SK-N-SH (cell line): ENCODE measurements around the gene RPL18. TPM values are rescaled to one million over a fixed set of nuclear protein-coding genes. Genes with fewer than 3 reads are reported as not detected.

Experiments
- CTCF ChIA-PET: fragments of 300-600, 350-600 bp; formaldehyde crosslinking; extraction: SDS; loops from one replicate; lab custom pipeline; 2021; lab: Yijun Ruan, JAX
- POLR2A ChIA-PET: fragments of 350-600 bp; sonication (Branson Sonifier 250); formaldehyde crosslinking; extraction: SDS; loops from one replicate; lab custom pipeline; 2020; ENCODE audit warnings: antibody characterized with exemption, inconsistent platforms; lab: Yijun Ruan, JAX
- DNase-seq: peaks from one replicate; pipeline ENCODE4 v3.0.0; 2012
- H2AFZ ChIP-seq: fragments of 200-600 bp; sonication (generic); 2 replicates; pipeline ENCODE4 v1.8.1; 2016; ENCODE audit warnings: antibody characterized with exemption, mild to moderate bottlenecking, low read depth
- H3F3A ChIP-seq: fragments of 200-600 bp; sonication (generic); replicated peaks from 2 replicates; pipeline ENCODE3; 2016; ENCODE audit warnings: antibody characterized with exemption, mild to moderate bottlenecking; ENCODE audit not compliant: insufficient read depth
- H3K27ac ChIP-seq, 2 experiments: fragments of 200-500 bp in 1 of 2; fragments of 200-600 bp in 1 of 2; sonication (Bioruptor generic) in 1 of 2; sonication (generic), shearing (Covaris generic) in 1 of 2; 2 replicates each; pipeline versions ENCODE4 v1.5.1 to v1.6.1; 2014 to 2016; ENCODE audit warnings: low read depth in 2 of 2, inconsistent platforms in 1 of 2, low read length in 1 of 2, mild to moderate bottlenecking in 1 of 2, mixed read lengths in 1 of 2
- H3K27me3 ChIP-seq: fragments of 200-600 bp; sonication (generic), shearing (Covaris generic); 2 replicates; pipeline ENCODE4 v1.6.1; 2016; ENCODE audit warnings: mixed run types; ENCODE audit not compliant: insufficient read depth
- H3K36me3 ChIP-seq, 2 experiments: fragments of 200-500 bp in 1 of 2; fragments of 200-600 bp in 1 of 2; sonication (Bioruptor generic) in 1 of 2; sonication (generic) in 1 of 2; replicated peaks in 1 of 2; 2 replicates each; pipeline versions ENCODE3 to v1.5.1; 2014 to 2016; ENCODE audit warnings: low read length in 1 of 2, mild to moderate bottlenecking in 1 of 2; ENCODE audit not compliant: insufficient read depth in 2 of 2, control insufficient read depth in 1 of 2
- H3K4me1 ChIP-seq, 2 experiments: fragments of 200-500 bp in 1 of 2; fragments of 200-600 bp in 1 of 2; sonication (Bioruptor generic) in 1 of 2; sonication (generic), shearing (Covaris generic) in 1 of 2; 2 replicates each; pipeline versions ENCODE4 v1.5.1 to v1.6.1; 2014 to 2016; ENCODE audit warnings: low read depth in 1 of 2, low read length in 1 of 2, mixed run types in 1 of 2; ENCODE audit not compliant: insufficient read depth in 2 of 2, control insufficient read depth in 1 of 2
- H3K4me2 ChIP-seq: fragments of 200-600 bp; sonication (generic), shearing (Covaris generic); 2 replicates; pipeline ENCODE4 v1.6.1; 2017; ENCODE audit warnings: mixed run types
- H3K4me3 ChIP-seq, 2 experiments: fragments of 200-500 bp in 1 of 2; fragments of 200-600 bp in 1 of 2; sonication (Bioruptor generic) in 1 of 2; sonication (generic), shearing (Covaris generic) in 1 of 2; 2 replicates each; pipeline versions ENCODE4 v1.5.1 to v1.8.1; 2014 to 2016; ENCODE audit warnings: low read depth in 2 of 2, inconsistent platforms in 1 of 2, low read length in 1 of 2, mild to moderate bottlenecking in 1 of 2, mixed read lengths in 1 of 2, moderate library complexity in 1 of 2
- H3K79me2 ChIP-seq: fragments of 200-600 bp; sonication (generic); 2 replicates; pipeline ENCODE4 v1.8.1; 2017; ENCODE audit warnings: mild to moderate bottlenecking; ENCODE audit not compliant: insufficient read depth
- H3K9ac ChIP-seq: fragments of 200-600 bp; sonication (generic); 2 replicates; pipeline ENCODE4 v1.6.1; 2017; ENCODE audit warnings: mixed run types
- H3K9me2 ChIP-seq: fragments of 200-600 bp; sonication (generic); 2 replicates; pipeline ENCODE4 v1.6.1; 2017; ENCODE audit warnings: mixed run types
- H3K9me3 ChIP-seq: fragments of 200-600 bp; sonication (generic); 2 replicates; pipeline ENCODE4 v1.6.1; 2017; ENCODE audit warnings: mixed run types, mild to moderate bottlenecking, moderate library complexity
- H4K20me1 ChIP-seq: fragments of 200-600 bp; sonication (generic); 2 replicates; pipeline ENCODE4 v1.6.1; 2017; ENCODE audit warnings: mild to moderate bottlenecking, mixed run types; ENCODE audit not compliant: insufficient read depth
- CHD2 ChIP-seq: fragments of 150-350 bp; IDR thresholded peaks from 2 replicates; pipeline ENCODE4 v1.6.1; 2018; ENCODE audit warnings: low read length; ENCODE audit not compliant: partially characterized antibody
- ELF1 ChIP-seq: IDR thresholded peaks from 2 replicates; pipeline ENCODE4 v1.4.0; 2012
- FOSL2 ChIP-seq: IDR thresholded peaks from 2 replicates; pipeline ENCODE4 v1.4.0; 2012; ENCODE audit warnings: low read depth, mild to moderate bottlenecking, moderate library complexity, borderline replicate concordance
- RFX5 ChIP-seq: IDR thresholded peaks from 2 replicates; pipeline ENCODE4 v1.6.1; 2012; ENCODE audit warnings: mild to moderate bottlenecking, improper control_type of control experiment, low read length
- RXRA ChIP-seq: IDR thresholded peaks from 2 replicates; pipeline ENCODE4 v1.4.0; 2012; ENCODE audit warnings: low read depth, mild to moderate bottlenecking, borderline replicate concordance
- TCF12 ChIP-seq: IDR thresholded peaks from 2 replicates; pipeline ENCODE4 v1.4.0; 2012
- YY1 ChIP-seq: IDR thresholded peaks from 2 replicates; pipeline ENCODE4 v1.4.0; 2012; ENCODE audit warnings: low read depth, mild to moderate bottlenecking
- WGBS: methylation state at CpG from one replicate; pipeline ENCODE4 v1.1.6; 2017; ENCODE audit warnings: low lambda C conversion rate; 5-methylcytosine and 5-hydroxymethylcytosine counted together
- polyA plus RNA-seq, 3 experiments: library from polyadenylated mRNA; depleted of rRNA; stranded (reverse); fragments of >200 nt; gene quantifications; 2 replicates each; pipeline ENCODE4 v1.2.3, GENCODE V29; 2012
- TF ChIP-seq, protein P1 (sequence below): fragments of 200-600 bp; sonication (generic); IDR thresholded peaks from 2 replicates; pipeline ENCODE4 v1.6.1; 2017; ENCODE audit warnings: antibody characterized with exemption, mild to moderate bottlenecking, moderate library complexity
- TF ChIP-seq, protein P2 (sequence below): IDR thresholded peaks from 2 replicates; pipeline ENCODE4 v1.6.1; 2012; ENCODE audit warnings: mild to moderate bottlenecking, low read depth, low read length, moderate library complexity
- TF ChIP-seq, protein P3 (sequence below): IDR thresholded peaks from 2 replicates; pipeline ENCODE4 v1.4.0; 2012; ENCODE audit warnings: low read depth, borderline replicate concordance

Gene RPL18
- polyA plus RNA-seq, 1 of the 3 experiments (the other 2 are of a cell fraction): 2,225 TPM

DNA sequence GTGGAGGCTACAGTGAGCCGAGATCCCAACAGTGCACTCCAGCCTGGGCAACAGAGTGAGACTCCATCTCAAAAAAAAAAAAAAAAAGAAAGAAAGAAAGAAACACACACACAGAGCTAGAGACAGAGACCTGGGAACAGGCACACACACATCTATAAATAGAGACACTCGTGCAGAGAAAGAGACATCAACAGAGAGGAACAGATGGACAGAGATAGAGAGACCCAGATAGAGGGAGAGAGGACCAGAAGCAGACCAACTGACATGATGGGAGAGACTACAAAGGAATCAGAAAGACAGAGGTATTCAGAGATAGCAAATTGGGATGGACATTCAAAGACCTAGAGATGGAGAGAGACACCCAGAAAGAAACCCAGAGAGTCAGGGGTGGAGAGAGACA lies 29.2 kb upstream of the RPL18 start:
- H3K9ac ChIP-seq: no peak overlapping the region
- peaks cover 4 to 6% of the 10 kb centered on the region in 2 experiments; a peak in 2 of 4 replicates for H3K4me1 ChIP-seq
- TF ChIP-seq TCF12: no peak
- TF ChIP-seq, protein P1, sequence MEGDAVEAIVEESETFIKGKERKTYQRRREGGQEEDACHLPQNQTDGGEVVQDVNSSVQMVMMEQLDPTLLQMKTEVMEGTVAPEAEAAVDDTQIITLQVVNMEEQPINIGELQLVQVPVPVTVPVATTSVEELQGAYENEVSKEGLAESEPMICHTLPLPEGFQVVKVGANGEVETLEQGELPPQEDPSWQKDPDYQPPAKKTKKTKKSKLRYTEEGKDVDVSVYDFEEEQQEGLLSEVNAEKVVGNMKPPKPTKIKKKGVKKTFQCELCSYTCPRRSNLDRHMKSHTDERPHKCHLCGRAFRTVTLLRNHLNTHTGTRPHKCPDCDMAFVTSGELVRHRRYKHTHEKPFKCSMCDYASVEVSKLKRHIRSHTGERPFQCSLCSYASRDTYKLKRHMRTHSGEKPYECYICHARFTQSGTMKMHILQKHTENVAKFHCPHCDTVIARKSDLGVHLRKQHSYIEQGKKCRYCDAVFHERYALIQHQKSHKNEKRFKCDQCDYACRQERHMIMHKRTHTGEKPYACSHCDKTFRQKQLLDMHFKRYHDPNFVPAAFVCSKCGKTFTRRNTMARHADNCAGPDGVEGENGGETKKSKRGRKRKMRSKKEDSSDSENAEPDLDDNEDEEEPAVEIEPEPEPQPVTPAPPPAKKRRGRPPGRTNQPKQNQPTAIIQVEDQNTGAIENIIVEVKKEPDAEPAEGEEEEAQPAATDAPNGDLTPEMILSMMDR: no peak
- TF ChIP-seq, protein P2, sequence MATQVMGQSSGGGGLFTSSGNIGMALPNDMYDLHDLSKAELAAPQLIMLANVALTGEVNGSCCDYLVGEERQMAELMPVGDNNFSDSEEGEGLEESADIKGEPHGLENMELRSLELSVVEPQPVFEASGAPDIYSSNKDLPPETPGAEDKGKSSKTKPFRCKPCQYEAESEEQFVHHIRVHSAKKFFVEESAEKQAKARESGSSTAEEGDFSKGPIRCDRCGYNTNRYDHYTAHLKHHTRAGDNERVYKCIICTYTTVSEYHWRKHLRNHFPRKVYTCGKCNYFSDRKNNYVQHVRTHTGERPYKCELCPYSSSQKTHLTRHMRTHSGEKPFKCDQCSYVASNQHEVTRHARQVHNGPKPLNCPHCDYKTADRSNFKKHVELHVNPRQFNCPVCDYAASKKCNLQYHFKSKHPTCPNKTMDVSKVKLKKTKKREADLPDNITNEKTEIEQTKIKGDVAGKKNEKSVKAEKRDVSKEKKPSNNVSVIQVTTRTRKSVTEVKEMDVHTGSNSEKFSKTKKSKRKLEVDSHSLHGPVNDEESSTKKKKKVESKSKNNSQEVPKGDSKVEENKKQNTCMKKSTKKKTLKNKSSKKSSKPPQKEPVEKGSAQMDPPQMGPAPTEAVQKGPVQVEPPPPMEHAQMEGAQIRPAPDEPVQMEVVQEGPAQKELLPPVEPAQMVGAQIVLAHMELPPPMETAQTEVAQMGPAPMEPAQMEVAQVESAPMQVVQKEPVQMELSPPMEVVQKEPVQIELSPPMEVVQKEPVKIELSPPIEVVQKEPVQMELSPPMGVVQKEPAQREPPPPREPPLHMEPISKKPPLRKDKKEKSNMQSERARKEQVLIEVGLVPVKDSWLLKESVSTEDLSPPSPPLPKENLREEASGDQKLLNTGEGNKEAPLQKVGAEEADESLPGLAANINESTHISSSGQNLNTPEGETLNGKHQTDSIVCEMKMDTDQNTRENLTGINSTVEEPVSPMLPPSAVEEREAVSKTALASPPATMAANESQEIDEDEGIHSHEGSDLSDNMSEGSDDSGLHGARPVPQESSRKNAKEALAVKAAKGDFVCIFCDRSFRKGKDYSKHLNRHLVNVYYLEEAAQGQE: no peak
- no peak for TF ChIP-seq ELF1
- TF ChIP-seq CHD2: no peak
- TF ChIP-seq YY1: no peak
- TF ChIP-seq FOSL2: no peak
- TF ChIP-seq, protein P3, sequence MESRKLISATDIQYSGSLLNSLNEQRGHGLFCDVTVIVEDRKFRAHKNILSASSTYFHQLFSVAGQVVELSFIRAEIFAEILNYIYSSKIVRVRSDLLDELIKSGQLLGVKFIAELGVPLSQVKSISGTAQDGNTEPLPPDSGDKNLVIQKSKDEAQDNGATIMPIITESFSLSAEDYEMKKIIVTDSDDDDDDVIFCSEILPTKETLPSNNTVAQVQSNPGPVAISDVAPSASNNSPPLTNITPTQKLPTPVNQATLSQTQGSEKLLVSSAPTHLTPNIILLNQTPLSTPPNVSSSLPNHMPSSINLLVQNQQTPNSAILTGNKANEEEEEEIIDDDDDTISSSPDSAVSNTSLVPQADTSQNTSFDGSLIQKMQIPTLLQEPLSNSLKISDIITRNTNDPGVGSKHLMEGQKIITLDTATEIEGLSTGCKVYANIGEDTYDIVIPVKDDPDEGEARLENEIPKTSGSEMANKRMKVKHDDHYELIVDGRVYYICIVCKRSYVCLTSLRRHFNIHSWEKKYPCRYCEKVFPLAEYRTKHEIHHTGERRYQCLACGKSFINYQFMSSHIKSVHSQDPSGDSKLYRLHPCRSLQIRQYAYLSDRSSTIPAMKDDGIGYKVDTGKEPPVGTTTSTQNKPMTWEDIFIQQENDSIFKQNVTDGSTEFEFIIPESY: no peak
- TF ChIP-seq RFX5: no peak
- TF ChIP-seq RXRA: no peak
- TF ChIP-seq, all 33 proteins: peak for 0
- Histone ChIP-seq H3K9me3 (no peaks in the 10 kb centered on the region), H3K9me2 (no peaks in the 10 kb centered on the region), H3K4me2 (no peak overlapping the region), H4K20me1 (no peaks in the 10 kb centered on the region), H3K79me2 (no peaks in the 10 kb centered on the region), H3K4me3 (no peak overlapping the region), H3K36me3 (no peaks in the 10 kb centered on the region), H3F3A (peaks cover 6% of the 10 kb centered on the region), H3K27me3 (no peaks in the 10 kb centered on the region), H2AFZ (no peak overlapping the region), H3K27ac (no peak overlapping the region)
- POLR2A ChIA-PET: no interaction called here
- WGBS: 76% methylated on average over 2 of the region's 2 CpGs
- DNase-seq: no peak
- CTCF ChIA-PET: no interaction called here
